ENCODE measurements around the gene WDR18.
A peak's percentile ranks its signal among the peaks of the same experiment; 100 is the strongest.

WDR18 gene

DNA sequence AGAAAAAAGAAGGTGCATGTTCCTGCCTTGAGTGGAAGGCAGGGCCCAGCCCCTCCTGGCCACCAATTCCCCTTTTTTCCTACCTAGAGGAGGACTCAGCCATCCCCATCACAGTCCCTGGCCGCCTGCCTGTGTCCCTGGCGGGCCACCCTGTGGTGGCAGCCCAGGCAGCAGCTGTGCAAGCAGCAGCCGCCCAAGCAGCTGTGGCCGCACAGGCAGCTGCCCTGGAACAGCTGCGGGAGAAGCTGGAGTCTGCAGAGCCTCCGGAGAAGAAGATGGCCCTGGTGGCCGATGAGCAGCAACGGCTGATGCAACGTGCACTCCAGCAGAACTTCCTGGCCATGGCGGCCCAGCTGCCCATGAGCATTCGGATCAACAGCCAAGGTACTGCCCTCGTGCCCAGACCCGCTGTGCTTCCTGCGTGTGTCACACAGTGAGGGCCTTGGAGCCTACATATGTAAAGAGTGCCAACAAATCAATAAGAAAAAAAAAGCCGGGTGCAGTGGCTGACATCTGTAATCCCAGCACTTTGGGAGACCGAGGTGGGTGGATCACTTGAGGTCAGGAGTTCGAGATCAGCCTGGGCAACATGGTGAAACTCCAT lies 17.6 kb upstream of the WDR18 start:
- DNase-seq, result no peak

DNA sequence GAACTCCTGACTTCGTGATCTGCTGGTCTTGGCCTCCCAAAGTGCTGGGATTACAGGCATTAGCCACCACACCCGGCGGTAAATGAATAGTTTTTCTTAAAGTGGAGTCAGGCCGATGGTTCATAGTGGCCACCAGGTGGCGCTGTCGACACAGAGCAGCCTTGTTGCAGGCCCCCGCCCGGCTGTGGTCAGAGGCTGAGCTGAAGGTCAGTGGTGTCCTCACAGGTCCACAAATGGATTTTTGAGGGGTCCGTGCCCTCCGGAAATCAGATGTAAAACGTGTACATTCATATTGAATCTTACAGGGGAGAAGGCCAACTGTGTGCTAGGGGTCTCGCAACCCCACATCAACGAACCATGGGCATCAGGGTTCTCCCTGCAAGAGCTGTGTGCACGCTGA lies 13.4 kb upstream of the WDR18 start:
- no peak for DNase-seq

GRCh38 chr19:971795-972194 lies 12.3 kb upstream of the WDR18 start:
- DNase-seq, result no peak

- no peak for DNase-seq
Observed at GRCh38 chr19:972281-972680, 11.9 kb upstream of the WDR18 start.

- no peak for DNase-seq
Observed at GRCh38 chr19:973726-974563, 10.2 kb upstream of the WDR18 start.

DNA sequence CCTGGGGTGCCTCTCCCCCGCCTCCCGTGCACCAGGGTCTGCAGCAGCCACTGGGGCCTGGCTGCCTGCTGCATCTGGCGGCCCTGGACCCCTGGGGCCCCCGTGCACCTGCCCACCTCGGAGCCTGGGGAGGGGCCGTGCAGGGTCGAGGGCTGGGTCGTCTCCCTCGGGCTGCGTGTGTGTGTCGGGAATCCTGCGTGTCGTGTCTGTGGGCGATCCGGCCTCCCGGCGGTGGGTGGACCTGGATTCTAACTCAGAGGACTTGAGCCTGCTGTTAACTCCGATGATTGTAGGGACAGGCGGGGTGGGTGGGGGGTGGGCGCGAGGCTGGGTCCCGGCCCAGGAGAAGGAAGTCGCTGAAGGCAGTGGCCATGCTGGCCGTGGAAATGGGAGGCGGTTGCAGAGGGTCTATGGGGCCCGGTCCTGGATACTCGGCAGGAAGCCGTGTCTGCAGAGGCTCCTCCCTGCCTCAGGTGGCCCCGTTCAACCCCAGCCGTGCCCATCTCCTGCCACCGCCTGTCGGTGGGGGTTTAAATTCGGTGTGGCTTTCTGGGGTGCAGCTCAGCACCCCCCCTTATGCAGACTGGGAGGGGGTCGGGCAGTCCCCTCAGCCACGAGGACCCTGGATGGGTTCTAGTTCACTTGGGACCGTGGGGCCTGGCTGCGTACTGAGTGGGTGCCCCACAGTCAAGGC lies 9.4 kb upstream of the WDR18 start:
- DNase-seq, result no peak

DNA sequence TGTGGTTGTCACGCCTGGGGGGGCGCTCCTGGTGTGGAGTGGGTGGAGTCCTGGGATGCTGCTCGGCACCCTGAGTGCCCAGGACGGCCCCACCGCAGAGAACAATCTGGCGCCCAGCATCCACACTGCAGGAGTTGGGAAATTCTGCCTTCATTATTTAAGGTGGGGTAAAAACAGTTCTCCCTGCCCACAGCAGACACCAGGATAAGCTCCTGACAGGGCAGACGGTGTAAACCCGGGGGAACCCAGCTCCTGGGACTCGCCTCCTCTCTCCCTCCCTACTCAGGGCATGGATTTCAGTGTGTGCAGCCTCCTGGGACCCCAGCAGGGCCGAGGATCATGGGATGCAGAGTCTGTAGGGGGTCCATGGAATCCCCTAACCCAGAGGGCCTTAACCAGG lies 7.7 kb upstream of the WDR18 start:
- DNase-seq, result no peak

GRCh38 chr19:977058-977464 lies 7.1 kb upstream of the WDR18 start:
- DNase-seq, result no peak

GRCh38 chr19:979318-979741 lies 4.8 kb upstream of the WDR18 start:
- DNase-seq, result no peak

- DNase-seq, result no peak
Observed at GRCh38 chr19:980133-980998, 3.8 kb upstream of the WDR18 start.

GRCh38 chr19:982567-983170 lies 1.5 kb upstream of the WDR18 start:
- DNase-seq, result peak; percentile 82

DNA sequence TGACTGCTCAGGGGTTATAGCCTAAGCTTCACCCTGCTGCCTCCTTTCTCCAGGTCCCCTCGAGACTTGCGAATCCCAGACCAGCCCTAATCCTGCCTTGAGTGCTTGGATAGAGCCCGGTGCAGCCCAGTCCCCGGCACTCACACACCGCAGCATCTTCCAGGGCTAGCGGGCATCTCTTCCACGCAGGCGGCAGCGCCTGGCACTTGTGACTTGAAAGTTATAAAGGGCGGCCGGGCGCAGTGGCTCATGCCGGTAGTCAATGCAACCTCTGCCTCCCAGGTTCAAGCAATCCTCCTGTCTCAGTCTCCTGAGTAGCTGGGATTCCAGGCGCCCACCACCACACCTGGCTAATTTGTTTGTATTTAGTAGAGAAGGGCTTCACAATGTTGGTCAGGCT lies 1.9 kb downstream of the WDR18 start:
- DNase-seq, result no peak

DNA sequence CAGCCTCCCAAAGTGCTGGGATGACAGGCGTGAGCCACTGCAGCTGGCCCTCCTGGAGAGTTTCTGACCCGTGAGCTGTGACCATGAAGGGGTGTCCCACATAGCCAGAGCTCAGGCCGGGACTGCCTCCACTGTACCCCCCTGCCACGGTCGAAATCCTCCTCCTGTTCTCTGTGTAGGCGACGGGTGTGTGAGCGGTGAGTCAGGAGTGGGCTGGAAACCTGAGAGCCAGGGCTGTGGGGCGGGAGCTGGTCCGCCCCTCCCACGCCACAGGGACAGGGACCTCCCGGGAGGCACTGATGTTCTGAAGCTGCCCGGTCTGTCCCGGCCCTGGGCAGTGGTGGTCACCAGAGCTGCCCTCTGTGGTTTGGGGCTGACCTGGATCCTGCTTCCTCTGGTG lies 3.9 kb downstream of the WDR18 start:
- no peak for DNase-seq

GRCh38 chr19:988510-988909 lies 4.4 kb downstream of the WDR18 start:
- no peak for DNase-seq

DNA sequence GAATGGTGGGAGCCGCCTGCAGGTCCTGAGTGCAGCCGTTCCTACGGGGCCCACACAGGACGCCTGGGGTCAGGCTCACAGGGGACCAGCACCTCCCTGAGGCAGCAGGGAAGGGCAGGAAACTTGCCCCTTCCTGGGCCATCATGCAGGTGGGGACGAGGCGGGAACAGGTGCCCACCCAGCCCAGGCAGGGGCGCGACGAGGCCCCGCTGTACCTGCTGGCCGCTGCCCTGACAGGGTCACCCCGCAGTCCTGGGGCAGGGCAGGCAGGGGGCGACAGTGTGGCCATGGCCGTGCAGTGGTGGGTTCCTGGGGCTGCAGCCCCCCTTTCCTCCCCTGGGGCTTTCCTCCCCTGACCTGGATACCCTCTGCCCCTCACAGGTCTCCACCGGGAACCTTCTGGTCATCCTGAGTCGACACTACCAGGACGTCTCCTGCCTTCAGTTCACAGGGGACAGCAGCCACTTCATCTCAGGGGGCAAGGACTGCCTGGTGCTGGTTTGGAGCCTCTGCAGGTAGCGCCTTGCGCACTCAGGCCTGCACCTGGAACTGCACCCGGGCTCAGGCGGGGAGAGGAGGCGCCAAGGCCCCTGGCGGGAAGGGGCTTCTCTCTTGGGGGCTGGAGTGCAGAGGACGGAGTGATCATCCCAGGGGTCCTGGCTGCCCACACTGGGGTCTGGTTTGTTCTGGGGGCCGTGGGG lies 5.4 kb downstream of the WDR18 start:
- DNase-seq, result peak; percentile 8

DNA sequence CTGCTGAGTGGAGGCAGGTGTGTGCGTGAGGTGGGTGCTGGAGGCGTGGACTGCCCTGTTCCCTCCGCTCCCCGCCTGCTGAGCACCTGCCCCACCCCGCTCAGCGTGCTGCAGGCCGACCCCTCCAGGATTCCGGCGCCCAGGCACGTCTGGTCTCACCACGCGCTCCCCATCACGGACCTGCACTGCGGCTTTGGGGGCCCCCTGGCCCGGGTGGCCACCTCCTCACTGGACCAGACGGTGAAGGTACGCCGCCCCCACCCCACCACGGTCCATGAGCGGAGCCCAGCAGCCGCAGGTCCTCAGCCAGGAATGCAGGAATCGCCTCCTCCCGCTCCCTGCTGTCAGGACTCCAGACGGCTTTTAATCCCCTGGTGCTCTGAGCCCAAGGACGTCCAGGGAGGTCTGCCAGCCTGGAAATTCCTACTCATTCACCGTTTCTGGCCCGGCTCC lies 6.0 kb downstream of the WDR18 start:
- no peak for DNase-seq

DNA sequence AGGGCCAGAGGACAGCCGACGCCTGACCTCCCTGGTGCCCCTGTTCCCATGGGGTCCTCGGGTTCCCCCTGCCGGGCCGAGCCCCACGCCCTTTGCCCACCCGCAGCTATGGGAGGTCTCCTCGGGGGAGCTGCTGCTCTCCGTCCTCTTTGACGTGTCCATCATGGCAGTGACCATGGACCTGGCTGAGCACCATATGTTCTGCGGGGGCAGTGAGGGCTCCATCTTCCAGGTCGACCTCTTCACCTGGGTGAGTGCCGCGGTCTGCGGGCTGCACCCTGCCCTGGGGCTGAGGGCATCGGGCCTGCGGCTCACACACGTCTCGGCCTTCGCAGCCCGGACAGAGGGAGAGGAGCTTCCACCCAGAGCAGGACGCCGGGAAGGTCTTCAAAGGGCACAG lies 6.6 kb downstream of the WDR18 start:
- DNase-seq, result no peak

- peak; percentile 64 for DNase-seq
Observed at GRCh38 chr19:991174-991931, 7.2 kb downstream of the WDR18 start.

GRCh38 chr19:991932-992669 lies 8.0 kb downstream of the WDR18 start:
- no peak for DNase-seq

DNA sequence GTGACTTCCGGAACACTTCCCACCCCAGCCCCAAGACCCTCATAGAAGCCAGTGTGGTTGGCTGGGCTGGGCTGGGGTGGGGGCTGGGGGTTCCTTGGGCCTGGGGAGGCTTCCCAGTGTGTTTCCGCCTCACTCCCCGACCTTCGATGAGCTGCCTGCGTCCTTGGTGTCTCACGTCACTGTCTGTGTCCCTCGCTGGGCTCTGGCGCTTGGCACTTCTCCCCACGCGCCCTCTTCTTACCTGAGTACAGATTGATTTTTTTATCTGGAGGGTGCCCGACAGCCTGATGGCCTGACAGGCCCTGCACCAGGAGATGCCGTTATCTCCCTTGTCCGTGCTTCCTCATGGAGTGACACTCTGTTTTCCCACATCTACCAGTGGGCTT lies 8.5 kb downstream of the WDR18 start:
- DNase-seq, result no peak
